Sigmoid colon (tissue), 4 donors: Measurements from ENCODE around the gene ASB18.

Experiments used
- POLR2A ChIP-seq, 2 donors: fragments of 450-650 bp; IDR thresholded peaks; one replicate each; pipeline ENCODE4 v1.6.1; 2016; ENCODE audit warnings: antibody characterized with exemption in 2 of 2, mild to moderate bottlenecking in 2 of 2, moderate library complexity in 2 of 2
- POLR2AphosphoS5 ChIP-seq, 4 donors: sonication (generic); formaldehyde crosslinking; IDR thresholded peaks; one replicate each; pipeline ENCODE4 v1.6.1; 2017; ENCODE audit warnings: antibody characterized with exemption in 4 of 4
- TF ChIP-seq, protein P1 (sequence below), 4 experiments: fragments of 450-650 bp in 3 of 4; fragments of 200-600 bp in 1 of 4; IDR thresholded peaks; one replicate each; pipeline ENCODE4 v1.5.1; 2016 to 2019; ENCODE audit warnings: antibody characterized with exemption in 4 of 4, mild to moderate bottlenecking in 3 of 4, moderate library complexity in 2 of 4

DNA sequence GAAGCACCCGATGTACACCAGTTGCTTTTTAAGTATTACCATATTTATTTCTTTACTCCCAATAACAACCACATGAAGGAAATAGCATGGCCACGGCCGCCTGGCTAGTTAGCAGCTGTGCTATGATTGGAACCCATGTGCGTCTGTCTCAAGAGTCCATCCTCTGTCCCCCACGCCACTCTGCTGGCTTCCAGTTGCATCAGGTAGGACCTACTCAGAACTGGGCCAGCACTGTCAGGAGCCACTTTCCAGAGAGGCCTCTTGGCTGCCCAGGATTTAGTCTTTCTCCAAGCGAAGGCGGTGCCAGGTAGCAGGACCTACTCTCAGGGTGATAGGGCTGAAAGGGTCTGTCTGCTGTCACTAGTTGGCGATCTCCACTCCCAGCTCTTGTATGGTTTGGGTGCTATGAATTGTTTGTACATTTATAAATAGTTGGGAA lies 22.1 kb downstream of the ASB18 start:
- no peak for TF ChIP-seq POLR2A (IDR thresholded peaks at IDR 0.05)
- TF ChIP-seq, protein P1, sequence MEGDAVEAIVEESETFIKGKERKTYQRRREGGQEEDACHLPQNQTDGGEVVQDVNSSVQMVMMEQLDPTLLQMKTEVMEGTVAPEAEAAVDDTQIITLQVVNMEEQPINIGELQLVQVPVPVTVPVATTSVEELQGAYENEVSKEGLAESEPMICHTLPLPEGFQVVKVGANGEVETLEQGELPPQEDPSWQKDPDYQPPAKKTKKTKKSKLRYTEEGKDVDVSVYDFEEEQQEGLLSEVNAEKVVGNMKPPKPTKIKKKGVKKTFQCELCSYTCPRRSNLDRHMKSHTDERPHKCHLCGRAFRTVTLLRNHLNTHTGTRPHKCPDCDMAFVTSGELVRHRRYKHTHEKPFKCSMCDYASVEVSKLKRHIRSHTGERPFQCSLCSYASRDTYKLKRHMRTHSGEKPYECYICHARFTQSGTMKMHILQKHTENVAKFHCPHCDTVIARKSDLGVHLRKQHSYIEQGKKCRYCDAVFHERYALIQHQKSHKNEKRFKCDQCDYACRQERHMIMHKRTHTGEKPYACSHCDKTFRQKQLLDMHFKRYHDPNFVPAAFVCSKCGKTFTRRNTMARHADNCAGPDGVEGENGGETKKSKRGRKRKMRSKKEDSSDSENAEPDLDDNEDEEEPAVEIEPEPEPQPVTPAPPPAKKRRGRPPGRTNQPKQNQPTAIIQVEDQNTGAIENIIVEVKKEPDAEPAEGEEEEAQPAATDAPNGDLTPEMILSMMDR (IDR thresholded peaks at IDR 0.05): no peak
- TF ChIP-seq POLR2AphosphoS5 (IDR thresholded peaks at IDR 0.05): no peak
